Heart left ventricle (tissue), 13 donors: Measurements from ENCODE around the gene SRXN1.

ENCODE experiments used
- CTCF ChIP-seq, 12 donors: fragments of 200-600 bp; sonication (generic) in 4 of 12; IDR thresholded peaks; one replicate each; pipeline versions ENCODE4 v1.5.0 to v1.8.0; 2018 to 2022; ENCODE audit warnings: antibody characterized with exemption in 12 of 12, mild to moderate bottlenecking in 5 of 12
- POLR2A ChIP-seq, 2 donors: fragments of 450-650 bp; IDR thresholded peaks; one replicate each; pipeline ENCODE4 v1.6.1; 2017; ENCODE audit warnings: antibody characterized with exemption in 2 of 2, mild to moderate bottlenecking in 2 of 2, moderate library complexity in 2 of 2
- donor health status: ischemic (EF 13 %, LVEDD 7.1; RV severe dilation, severe dysfunction).
- donor health status: DM: no; HTN: yes; CAD: no.
- donor health status: DM: no; HTN: no; CAD: no.
- donor health status: ischemic (EF 25% LVEDD 6.9; RV normal size, moderate dysfunction).
- donor health status: ischemic (EF 25% LVEDD 5.7; RV mildly dilated, moderate dysfunction).
- donor health status: ischemic (EF 35%, LVEDD 5.7; RV mildly dilated, moderate dysfunction).
- donor health status: nonischemic (EF 11% LVEDD 7.7; RV severe dilation, severe dysfunction).
- donor health status: DM: yes; HTN: yes; CAD: no.
- donor health status: PGD.
- donor health status: ischemic (EF 29% LVEDD 5.4; RV normal size, mild dysfunction).
- donor health status: nonischemic (EF 23%, LVEDD 6.1; RV moderate dilation, normal function).

- TF ChIP-seq POLR2A (IDR thresholded peaks at IDR 0.05) = peak; percentile 55 to 84
- no peak for TF ChIP-seq CTCF (IDR thresholded peaks at IDR 0.05)
These were observed 42.6 kb downstream of the SRXN1 start, which contains the start of gene TCF15 for GRCh38 chr20:610130-611046.
